Measurements from ENCODE around the gene FOXC2. TPM values are rescaled to one million over a fixed set of nuclear protein-coding genes. Genes with fewer than 3 reads are reported as not detected.
A peak's percentile ranks its signal among the peaks of the same experiment; 100 is the strongest.

FOXC2 gene
- total RNA-seq, result 70.4 to 84.2 TPM (median 77.8 TPM) in 3 replicates
- long read RNA-seq, transcript FOXC2-202 (1 exons, 2,900 nt), result major isoform, 143 of 177 reads
- long read RNA-seq, transcript FOXC2-201 (1 exons, 2,478 nt), result minor isoform, 33 of 177 reads
- long read RNA-seq, partial matches to known transcripts, result 0 of 177 reads
- long read RNA-seq, other reads (novel, unspliced or antisense), result 1 of 177 reads

GRCh38 chr16:86566601-86566965 lies at the start of gene FOXC2:
Gene FOXC2 (plus strand): TSS chr16:86566829. CDS start chr16:86567336, 507 bp downstream.
- Mint-ChIP-seq H3K27me3 (ENCODE audit: low read depth) (no peaks in the 10 kb centered on the region), H3K9me3 (ENCODE audit: low read depth) (no peaks in the 10 kb centered on the region), H3K36me3 (ENCODE audit: low read depth) (peaks cover 29% of the 10 kb centered on the region), H3K4me3 (ENCODE audit: unreplicated experiment) (peak within 1 kb of the TSS; percentile 95), H3K4me1 (ENCODE audit: low read depth) (peaks cover 41% of the 10 kb centered on the region), H3K27ac (ENCODE audit: unreplicated experiment) (peak within 1 kb of the TSS; percentile 98)
- TF ChIP-seq CTCF (IDR thresholded peaks at IDR 0.05), result no peak
- DNase-seq (ENCODE audit: low spot score), result peak; percentile 99

GRCh38 chr16:86517033-86517432 lies 49.6 kb upstream of the FOXC2 start:
- H3K4me3 Mint-ChIP-seq (ENCODE audit: unreplicated experiment), result no peak overlapping the region
- DNase-seq (ENCODE audit: low spot score), result no peak
- TF ChIP-seq CTCF (IDR thresholded peaks at IDR 0.05), result no peak
- peaks cover 2% of the 10 kb centered on the region for H3K36me3 Mint-ChIP-seq (ENCODE audit: low read depth)
- no peak overlapping the region for H3K27ac Mint-ChIP-seq (ENCODE audit: unreplicated experiment)
- no peaks in the 10 kb centered on the region for H3K9me3 Mint-ChIP-seq (ENCODE audit: low read depth)
- H3K27me3 Mint-ChIP-seq (ENCODE audit: low read depth), result peaks cover 65% of the 10 kb centered on the region
- H3K4me1 Mint-ChIP-seq (ENCODE audit: low read depth), result peaks cover 3% of the 10 kb centered on the region

GRCh38 chr16:86517652-86518258 lies 48.9 kb upstream of the FOXC2 start:
- no peak overlapping the region for H3K27ac Mint-ChIP-seq (ENCODE audit: unreplicated experiment)
- H3K36me3 Mint-ChIP-seq (ENCODE audit: low read depth), result peaks cover 2% of the 10 kb centered on the region
- no peak overlapping the region for H3K4me3 Mint-ChIP-seq (ENCODE audit: unreplicated experiment)
- H3K9me3 Mint-ChIP-seq (ENCODE audit: low read depth), result no peaks in the 10 kb centered on the region
- peak; percentile 88 for TF ChIP-seq CTCF (IDR thresholded peaks at IDR 0.05)
- DNase-seq (ENCODE audit: low spot score), result no peak
- H3K27me3 Mint-ChIP-seq (ENCODE audit: low read depth), result peaks cover 69% of the 10 kb centered on the region
- peaks cover 3% of the 10 kb centered on the region for H3K4me1 Mint-ChIP-seq (ENCODE audit: low read depth)

GRCh38 chr16:86519007-86519648 lies 47.5 kb upstream of the FOXC2 start:
- TF ChIP-seq CTCF (IDR thresholded peaks at IDR 0.05), result no peak
- Mint-ChIP-seq H3K27me3 (ENCODE audit: low read depth) (peaks cover 65% of the 10 kb centered on the region), H3K27ac (ENCODE audit: unreplicated experiment) (no peak overlapping the region), H3K9me3 (ENCODE audit: low read depth) (no peaks in the 10 kb centered on the region), H3K36me3 (ENCODE audit: low read depth) (no peaks in the 10 kb centered on the region), H3K4me3 (ENCODE audit: unreplicated experiment) (no peak overlapping the region), H3K4me1 (ENCODE audit: low read depth) (peaks cover 3% of the 10 kb centered on the region)
- DNase-seq (ENCODE audit: low spot score), result no peak

- peaks cover 66% of the 10 kb centered on the region for H3K27me3 Mint-ChIP-seq (ENCODE audit: low read depth)
- H3K27ac Mint-ChIP-seq (ENCODE audit: unreplicated experiment), result no peak overlapping the region
- H3K9me3 Mint-ChIP-seq (ENCODE audit: low read depth), result no peaks in the 10 kb centered on the region
- H3K36me3 Mint-ChIP-seq (ENCODE audit: low read depth), result no peaks in the 10 kb centered on the region
- H3K4me1 Mint-ChIP-seq (ENCODE audit: low read depth), result peaks cover 3% of the 10 kb centered on the region
- no peak overlapping the region for H3K4me3 Mint-ChIP-seq (ENCODE audit: unreplicated experiment)
- peak; percentile 99 for TF ChIP-seq CTCF (IDR thresholded peaks at IDR 0.05)
- DNase-seq (ENCODE audit: low spot score), result no peak
Measured at GRCh38 chr16:86519649-86520316, 46.8 kb upstream of the FOXC2 start.
